Eye (tissue), 1 donor: ENCODE results near the gene VRK1.
"Not testable (repeated sequence)": the region's sequence is repeated elsewhere in the genome, so short reads cannot be mapped to it uniquely, and the experiment has no call there.

Experiments used
- DNase-seq: peaks from one replicate; pipeline ENCODE4 v3.0.0-alpha.2; 2015

Gene VRK1, protein sequence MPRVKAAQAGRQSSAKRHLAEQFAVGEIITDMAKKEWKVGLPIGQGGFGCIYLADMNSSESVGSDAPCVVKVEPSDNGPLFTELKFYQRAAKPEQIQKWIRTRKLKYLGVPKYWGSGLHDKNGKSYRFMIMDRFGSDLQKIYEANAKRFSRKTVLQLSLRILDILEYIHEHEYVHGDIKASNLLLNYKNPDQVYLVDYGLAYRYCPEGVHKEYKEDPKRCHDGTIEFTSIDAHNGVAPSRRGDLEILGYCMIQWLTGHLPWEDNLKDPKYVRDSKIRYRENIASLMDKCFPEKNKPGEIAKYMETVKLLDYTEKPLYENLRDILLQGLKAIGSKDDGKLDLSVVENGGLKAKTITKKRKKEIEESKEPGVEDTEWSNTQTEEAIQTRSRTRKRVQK

DNA sequence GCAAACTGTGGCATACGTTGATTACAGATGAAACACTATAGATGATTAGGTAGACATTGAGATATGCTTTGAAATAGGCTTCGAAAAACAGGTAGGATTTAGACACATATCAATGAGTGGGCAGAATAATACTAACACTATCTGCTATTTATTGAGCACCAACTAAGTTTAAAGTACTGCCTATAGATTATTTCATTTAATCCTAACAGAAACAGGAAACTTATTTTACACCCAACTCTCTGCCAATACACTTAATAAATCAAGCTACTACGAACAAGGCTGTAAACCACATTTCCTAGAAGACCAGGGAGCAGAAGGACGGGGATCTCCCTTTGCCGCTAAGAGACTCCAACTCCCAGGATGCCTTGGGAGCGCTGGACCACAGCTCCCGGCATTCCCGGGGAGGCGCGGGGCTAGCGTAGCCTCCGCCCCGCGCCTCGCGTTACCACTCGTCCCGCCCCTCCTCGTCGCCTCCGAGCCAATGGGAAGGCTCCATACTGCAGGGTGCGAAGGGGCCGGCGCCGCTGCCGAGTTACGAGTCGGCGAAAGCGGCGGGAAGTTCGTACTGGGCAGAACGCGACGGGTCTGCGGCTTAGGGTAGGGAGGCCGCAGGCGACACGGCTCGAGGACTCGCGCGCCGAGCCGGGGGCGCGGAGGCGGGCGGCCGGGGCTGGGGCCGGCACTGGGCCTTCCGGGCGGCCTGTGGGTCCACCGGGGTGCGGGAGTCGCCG is at the start of gene VRK1:
Gene VRK1 (plus strand): TSS at position 532 of the 731 bp plus-strand sequence. CDS start 36,090 bp downstream, outside the sequence.
- peak; percentile 99 for DNase-seq

DNA sequence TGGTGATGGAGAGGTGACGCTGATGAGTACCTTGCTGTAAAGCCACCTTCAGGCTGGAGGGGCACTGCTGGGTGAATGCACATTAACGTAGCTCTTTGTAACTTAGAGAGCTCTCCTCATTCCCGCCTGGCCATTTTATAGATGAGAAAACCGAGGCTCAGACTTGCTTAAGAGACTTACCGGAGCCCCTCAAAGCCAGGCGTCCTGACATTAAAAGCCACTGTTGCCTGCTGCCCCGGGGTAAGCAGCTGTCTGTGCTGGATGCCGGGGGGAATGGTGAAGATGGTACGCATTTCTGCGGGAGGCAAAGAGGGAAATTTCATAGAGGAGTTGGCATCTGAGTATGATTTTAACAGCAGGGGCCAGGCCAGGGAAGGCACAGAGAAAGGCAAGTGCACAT is 49.6 kb upstream of the VRK1 start:
- no peak for DNase-seq

DNA sequence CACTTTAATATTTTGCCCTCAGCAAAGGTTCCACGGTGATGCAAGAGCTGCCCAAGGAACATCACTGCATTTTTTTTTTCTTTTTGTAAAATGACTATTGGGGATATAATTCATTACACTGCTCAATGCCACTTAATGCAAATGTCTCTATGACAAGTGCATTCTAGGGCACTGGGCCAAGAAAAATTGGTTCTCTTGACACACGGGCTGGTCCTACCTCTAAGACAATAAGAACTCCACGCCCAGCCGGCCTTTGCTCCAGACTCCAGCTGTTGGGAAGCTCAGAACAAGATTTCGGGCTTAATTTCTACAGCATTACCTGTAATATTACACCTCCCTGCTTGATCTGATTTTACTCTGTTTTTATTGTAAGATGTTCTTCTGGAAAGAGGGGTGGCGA is 48.8 kb upstream of the VRK1 start:
- DNase-seq: no peak

DNA sequence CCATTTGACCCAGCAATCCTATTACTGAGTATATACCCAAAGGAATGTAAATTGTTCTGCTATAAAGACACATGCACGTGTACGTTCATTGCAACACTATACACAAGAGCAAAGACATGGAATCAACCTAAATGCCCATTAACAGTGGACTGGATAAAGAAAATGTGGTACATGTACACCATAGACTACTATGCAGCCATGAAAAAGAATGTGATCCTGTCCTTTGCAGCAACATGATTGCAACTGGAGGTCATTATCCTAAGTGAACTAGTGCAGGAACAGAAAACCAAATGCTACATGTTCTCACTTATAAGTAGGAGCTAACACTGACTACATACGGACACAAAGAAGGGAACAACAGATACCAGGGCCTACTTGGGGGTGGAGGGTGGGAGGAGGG is 45.7 kb upstream of the VRK1 start:
- DNase-seq: no peak

DNA sequence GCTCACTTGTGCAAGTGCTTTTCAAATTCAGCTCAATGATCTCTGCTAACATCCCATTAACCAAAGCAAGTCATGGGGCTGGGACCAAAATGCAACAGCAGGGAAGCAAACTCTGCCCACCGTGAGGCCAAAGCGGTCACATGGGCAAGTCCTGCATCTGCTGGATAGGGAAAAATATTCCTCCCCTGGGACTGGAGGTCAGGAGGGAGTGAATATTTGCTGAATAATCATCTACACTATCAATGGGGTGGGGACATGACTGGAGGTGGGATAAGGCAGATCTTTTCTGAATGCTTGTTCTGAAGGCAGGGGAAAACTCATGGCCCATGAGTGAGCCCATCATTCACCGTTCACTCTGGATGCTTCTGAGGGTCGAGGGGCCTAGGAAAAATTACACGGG is 45.1 kb upstream of the VRK1 start:
- DNase-seq: no peak

DNA sequence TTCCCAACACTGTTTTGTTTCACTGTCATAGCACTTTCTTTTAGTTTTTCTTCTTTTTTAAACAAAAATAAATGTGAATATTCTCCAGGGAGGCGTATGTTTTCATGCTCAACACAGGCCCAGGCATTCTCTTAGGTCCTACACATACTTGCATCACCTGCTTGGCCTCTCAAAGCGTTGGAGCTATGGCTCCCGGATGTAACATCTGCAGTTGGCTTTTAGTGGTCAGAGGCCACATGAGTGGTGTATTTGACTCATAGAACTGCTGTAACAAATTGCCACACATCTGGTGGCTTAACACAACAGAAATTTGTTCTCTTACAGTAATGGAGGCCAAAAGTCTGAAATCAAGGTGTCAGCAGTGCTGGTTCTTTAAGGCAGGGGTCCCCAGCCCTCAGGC is 44.6 kb upstream of the VRK1 start:
- DNase-seq: no peak

DNA sequence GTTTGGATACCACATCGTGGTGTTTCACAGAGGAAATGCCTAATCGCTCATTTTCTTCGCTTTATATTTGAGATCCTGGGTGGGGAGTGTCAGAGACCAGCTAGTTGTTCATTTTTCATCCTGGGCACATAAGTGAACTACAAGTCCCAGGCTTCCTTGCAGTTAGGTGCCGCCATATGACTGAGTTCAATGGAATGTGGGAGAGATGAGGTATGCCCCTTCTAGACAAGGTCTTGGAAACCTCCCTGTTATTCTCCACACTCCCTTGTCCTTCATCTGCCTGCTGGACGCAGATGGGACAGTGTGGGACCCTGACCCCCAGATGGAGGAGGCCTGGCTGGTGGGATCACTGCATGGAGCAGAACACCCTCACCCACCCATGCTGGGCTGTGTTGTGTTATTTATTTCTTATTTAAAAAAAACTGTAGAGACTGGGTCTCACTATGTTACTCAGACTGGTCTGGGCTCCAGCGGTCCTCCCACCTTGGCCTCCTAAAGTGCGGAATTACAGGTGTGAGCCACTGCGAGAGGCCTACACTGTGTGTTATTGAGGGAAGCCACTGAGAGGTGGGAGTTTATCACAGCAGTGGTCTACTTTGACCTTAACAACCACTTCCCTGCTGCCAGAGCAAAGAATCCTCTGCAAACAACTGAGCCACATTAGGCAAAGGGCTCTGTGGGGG is 42.9 kb upstream of the VRK1 start:
- no peak for DNase-seq

DNA sequence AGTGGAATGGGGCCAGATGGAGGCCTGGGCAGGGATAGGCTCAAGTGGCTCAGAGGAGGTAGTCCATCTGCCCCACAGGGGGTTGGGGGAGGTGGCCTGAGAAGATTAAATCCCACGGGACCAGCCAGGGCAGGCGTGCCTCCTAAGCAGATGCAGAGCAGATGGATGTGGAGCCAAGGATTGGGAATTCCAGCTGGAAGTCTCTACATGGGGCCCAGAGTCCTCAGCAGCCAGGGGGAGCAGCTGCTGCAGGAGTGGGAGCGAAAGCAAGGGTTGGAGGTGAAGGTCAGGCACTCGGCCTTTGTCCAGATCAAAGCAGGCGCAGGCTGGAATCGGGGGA is 42.4 kb upstream of the VRK1 start:
- DNase-seq: peak; percentile 81

DNA sequence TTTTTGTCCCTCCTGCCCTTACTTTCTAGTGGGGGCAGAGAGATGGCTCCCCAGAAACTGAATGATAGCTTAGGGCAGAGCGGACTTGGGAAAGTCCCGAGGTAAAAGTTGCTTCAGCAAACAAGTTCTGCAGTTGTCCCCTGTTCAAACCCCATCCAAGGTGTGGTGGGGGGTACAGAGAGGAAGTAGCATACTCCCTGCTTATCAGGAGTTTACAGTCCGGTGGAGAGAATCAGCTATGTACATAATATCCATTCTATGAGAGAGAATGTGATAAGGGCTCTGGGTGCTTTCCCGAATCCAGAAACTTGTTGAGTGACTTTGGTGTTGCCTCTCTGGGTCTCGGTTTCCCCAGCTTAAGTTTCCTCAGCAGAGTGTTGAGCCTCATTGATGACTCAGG is 40.4 kb upstream of the VRK1 start:
- no peak for DNase-seq

DNA sequence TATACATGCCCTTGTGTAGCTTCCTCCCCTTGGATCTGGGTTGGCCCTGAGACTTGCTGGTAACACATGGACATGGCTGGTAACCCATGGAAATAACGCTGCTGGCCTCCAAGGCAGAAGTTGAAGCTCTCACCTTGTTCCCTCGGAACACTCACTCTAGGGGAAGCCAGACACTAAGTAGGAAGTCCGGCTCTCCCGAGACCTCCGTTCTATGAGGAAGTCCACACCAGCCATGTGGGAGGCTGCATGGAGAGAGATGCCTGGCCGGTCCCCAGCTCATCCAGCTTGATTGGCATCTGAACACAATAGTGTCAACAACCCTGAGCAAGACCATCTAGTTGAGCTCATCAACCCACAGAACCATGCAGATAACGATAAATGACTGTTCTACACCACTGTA is 39.7 kb upstream of the VRK1 start:
- DNase-seq: no peak

DNA sequence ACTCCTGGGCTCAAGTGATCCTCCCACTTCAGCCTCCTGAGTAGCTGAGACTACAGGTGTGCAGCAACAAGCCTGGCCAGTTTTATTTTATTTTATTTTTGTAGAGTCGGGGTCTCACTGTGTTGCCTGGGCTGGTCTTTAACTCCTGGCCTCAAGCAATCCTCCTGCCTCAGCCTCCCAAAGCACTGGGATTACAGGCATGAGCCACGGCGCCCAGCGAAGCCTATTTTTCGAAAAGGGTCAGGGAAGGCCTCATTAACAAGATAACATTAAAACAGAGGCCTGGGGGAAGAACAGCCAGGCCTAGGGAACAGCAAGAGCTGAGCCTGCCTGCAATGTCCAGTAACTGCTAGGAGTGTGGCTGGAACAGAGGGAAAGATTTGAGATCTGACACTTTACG is 36.1 kb upstream of the VRK1 start:
- no peak for DNase-seq

DNA sequence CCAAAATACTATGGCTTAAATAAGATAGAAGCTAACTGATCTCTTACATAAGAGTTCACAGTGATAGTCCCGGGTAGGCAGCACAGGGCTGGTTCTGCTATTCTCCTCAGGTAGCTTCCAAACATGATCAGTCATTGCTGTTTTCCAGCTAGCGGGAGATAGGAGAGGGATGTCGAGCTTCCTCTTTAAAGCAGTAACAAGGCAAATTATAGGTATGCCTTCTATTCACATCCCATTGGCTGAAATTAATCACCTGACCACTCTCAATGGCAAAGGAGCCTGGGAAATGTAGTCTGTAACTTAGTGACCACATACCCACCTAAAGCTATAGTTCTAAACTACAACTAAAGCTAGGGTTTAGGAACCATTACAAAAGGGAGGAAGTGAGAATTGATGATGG is 34.5 kb upstream of the VRK1 start:
- DNase-seq: peak; percentile 91

DNA sequence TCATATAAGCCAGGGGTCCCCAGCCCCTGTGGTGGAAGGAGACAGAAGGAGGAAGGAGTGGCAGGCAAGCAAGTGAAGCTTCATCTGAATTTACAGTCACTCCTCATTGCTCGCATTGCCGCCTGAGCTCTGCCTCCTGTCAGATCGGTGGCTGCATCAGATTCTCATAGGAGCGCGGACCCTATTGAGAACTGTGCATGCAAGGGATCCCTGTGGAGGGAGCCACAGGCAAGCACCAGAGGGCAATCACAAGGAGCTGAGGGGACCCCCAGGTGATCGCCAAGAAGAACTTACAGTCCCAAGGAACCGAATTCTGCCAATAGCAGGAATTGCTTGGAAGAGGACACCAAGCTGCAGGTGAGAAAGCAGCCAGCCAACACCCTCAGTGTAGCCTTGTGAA is 33.2 kb upstream of the VRK1 start:
- no peak for DNase-seq

DNA sequence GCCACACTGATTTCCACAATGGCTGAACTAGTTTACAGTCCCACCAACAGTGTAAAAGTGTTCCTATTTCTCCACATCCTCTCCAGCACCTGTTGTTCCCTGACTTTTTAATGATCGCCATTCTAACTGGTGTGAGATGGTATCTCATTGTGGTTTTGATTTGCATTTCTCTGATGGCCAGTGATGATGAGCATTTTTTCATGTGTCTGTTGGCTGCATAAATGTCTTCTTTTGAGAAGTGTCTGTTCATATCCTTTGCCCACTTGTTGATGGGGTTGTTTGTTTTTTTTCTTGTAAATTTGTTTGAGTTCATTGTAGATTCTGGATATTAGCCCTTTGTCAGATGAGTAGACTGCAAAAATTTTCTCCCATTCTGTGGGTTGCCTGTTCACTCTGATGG is 32.0 kb upstream of the VRK1 start:
- DNase-seq: not testable (repeated sequence)

DNA sequence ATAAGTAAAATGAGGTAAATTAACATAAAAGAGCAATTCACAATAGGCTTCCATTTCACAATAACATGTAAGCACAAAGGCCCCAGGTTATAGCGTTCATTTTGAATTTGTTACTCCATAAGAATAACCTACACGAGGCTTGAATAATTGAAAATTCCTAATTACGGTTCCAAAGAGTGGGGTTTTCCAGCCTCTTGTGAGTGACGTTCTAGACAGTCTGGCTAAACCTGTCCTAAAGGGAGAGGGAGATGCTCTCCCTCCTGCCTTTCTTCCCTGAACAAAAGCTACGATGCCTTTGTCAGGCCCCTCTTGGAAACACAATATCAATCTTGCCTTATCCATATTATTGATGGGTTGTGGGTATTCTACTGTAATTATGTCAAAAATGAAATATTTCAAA is 24.3 kb upstream of the VRK1 start:
- DNase-seq: no peak

DNA sequence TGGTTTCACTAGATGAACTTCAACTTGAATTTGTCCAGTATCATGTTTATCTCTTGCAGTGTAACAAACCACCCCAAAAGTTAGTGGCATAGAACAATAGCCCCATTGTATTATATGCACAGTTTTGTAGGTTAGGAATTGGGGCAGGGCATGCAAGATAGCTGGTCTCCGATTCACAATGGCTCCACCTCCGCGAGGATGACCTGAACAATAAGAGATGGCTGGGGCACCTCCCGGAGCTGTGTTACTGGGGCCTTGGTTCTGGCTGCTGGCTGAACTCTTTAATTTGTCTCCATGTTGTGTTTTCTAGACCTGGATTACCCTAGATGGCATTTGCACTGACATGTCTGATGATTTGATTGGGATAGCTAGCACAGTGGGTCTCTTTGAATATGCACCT is 20.4 kb upstream of the VRK1 start:
- no peak for DNase-seq

DNA sequence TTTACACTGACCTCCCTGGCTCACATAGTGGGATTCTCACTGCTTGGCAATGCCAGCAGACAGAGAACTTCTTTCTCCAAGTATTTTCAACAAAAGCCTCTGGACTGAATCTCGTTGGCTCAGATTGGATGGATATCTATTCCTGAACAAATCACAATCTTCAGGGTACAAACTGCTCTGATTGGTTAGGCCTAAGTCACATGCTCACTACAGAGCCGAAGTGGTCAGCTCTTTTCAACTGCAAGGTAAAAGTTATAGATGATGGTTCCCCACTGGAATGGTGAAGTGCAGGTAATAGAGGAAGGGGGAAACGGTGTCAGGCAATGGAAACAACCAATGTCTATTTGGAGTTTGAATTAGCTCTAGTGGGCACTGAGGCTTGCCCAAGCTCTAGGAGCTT is 16.7 kb upstream of the VRK1 start:
- DNase-seq: no peak

DNA sequence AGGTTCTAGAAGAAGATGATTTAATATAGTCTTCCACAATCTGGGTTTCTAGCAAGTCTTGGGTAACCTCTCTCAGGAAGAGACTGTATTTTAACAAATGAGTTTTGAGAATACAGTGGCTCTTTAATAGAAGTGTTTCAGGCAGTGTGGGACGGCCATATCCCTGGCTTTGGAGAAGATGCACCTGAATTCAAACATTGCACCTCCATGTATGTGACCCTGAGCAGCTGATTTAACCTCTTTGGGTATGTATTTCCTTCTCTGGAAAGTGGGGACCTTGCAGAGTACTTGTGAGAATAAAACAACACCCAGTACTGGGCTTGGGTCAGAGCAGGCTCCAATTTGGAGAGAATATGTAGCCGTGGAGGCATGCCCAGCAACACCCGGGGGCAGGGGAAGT is 15.8 kb upstream of the VRK1 start:
- DNase-seq: no peak

DNA sequence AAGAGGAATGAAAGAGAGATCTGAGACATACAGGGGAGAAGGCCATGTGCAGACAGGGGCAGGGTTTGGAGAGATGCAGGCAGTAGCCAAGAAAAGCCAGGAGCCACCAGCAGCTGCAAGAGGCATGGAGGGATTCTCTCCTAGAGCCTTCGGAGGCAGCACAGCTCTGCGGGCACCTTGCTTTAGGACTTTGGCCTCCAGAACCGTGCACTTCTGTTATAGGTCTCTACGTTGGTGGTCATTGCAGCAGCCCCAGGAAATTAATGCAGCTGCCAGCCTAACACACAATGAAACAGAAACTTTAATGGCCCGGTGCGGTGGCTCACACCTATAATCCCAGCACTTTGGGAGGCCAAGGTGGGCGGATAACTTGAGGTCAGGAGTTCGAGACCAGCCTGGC is 14.7 kb upstream of the VRK1 start:
- DNase-seq: no peak

DNA sequence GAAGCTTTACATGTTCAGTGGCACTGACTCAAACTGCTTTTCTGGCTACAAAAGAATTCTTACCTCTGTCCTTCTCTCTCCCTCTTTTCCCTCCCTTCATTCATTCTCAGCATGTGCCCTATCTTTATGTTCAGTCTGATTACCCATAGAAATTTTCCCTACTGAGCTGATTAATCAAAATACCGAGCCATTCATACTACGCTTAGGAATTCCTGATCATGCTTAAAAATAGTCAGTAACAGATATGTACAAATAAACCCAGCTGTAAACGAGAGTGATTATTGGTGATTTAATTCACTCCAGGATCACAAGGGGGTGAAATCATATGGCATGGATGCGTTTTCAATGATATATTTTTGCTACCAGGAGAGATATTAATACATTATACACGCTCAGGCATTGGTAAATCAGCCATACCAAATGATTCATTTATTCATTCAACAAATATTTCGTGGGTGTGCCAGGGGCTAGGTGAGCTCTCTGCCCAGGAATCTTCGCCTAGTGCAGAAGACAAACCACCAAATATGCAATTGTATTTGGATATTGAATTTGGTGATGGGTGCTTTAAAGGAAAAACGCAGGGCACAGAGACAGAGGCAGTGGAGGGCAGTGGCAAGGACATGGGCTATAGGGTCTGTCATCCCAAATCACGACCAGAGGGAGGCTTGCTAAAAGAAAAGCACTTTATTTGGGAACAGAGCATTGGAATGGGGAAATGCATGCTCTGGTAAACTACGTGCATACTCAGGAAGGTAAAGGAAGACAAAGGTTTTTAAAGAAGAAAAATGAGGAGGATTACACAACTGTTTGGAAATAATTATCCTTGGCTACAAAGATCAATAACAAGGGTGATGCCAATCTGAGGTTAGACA is 13.9 kb upstream of the VRK1 start:
- no peak for DNase-seq

DNA sequence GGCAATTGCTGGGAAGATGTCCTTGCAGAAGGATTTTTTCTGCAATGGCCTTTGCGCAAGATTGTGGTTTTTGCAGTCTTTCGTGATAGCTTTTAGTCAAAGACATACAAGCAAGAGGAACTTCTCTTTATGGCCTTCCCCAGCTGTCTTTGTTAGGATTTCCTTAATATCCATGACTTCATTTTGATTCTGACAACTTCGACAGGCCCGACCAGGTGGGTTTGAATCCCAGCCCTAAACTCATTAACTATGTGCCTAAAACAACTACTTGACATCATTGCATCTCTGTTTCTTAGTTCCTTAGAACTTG is 13.3 kb upstream of the VRK1 start:
- DNase-seq: no peak

DNA sequence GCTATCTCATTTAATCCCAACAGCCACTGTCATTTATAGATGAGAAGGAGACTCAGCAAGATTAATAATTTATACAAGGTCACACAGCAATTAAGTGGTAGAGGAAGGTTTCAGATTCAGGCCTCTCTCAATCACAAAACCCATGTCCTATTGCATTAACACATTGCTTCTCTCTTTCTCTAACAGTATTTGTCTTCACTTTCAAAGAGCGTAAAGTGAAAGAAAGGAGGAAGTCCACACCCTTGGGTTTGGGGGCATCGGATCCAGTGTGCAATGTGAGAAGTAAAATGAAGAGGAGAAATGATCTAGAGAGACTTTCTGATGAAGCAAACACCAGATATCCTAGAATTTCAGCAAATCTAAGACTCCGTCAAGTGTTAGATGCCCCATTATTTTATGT is 7.0 kb upstream of the VRK1 start:
- DNase-seq: no peak

DNA sequence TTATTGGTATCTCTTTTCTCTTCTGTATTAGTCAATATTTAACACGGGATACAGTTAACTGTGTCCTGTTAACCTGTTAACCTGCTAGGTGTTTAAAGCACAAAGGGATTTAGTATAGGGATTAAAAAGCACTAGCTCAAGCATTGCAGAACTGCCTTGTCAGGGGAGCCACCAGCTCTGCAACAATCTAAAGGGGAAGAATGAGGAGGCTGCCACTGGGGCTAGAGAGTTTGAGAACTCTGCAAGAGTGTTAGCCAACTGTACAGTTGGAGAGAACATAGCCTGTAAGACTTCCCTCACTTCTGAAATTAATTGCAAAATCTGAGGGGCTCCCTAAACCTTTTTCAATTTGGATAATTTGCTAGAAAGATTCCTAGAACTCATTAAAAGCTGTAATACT is 6.5 kb upstream of the VRK1 start:
- DNase-seq: no peak
